H1 (cell line): ENCODE results near the gene PHLDB3.

Source experiments
- BACH1 ChIP-seq: IDR thresholded peaks from 2 replicates; pipeline ENCODE4 v1.6.1; 2012; ENCODE audit warnings: low read length, improper control_type of control experiment
- EP300 ChIP-seq, 2 experiments: IDR thresholded peaks; 1 replicate in 1 of 2; 2 replicates in 1 of 2; pipeline ENCODE4 v1.6.1; 2011 to 2012; ENCODE audit warnings: low read depth in 2 of 2, low read length in 2 of 2, mild to moderate bottlenecking in 2 of 2, borderline replicate concordance in 1 of 2, inconsistent platforms in 1 of 2, moderate library complexity in 1 of 2
- JUN ChIP-seq: IDR thresholded peaks from 2 replicates; pipeline ENCODE4 v1.6.1; 2011; ENCODE audit warnings: low read depth, mild to moderate bottlenecking, improper control_type of control experiment, low read length
- POLR2A ChIP-seq, 2 experiments: IDR thresholded peaks; 1 replicate in 1 of 2; 2 replicates in 1 of 2; pipeline ENCODE4 v1.6.1; 2011; ENCODE audit warnings: low read depth in 2 of 2, low read length in 2 of 2, mild to moderate bottlenecking in 2 of 2; ENCODE audit errors: control extremely low read depth in 1 of 2
- POLR2AphosphoS5 ChIP-seq: IDR thresholded peaks from 2 replicates; pipeline ENCODE4 v1.6.1; 2011; ENCODE audit warnings: low read depth, low read length
- TAF7 ChIP-seq: optimal IDR thresholded peaks from 2 replicates; pipeline ENCODE3; 2011; ENCODE audit warnings: low read depth, mild to moderate bottlenecking, inconsistent platforms, low read length, moderate library complexity, borderline replicate concordance
- USF2 ChIP-seq: IDR thresholded peaks from 2 replicates; pipeline ENCODE4 v1.6.1; 2011; ENCODE audit warnings: low read length, improper control_type of control experiment
- YY1 ChIP-seq: IDR thresholded peaks from 2 replicates; pipeline ENCODE4 v1.6.1; 2011; ENCODE audit warnings: low read depth, mild to moderate bottlenecking, low read length

DNA sequence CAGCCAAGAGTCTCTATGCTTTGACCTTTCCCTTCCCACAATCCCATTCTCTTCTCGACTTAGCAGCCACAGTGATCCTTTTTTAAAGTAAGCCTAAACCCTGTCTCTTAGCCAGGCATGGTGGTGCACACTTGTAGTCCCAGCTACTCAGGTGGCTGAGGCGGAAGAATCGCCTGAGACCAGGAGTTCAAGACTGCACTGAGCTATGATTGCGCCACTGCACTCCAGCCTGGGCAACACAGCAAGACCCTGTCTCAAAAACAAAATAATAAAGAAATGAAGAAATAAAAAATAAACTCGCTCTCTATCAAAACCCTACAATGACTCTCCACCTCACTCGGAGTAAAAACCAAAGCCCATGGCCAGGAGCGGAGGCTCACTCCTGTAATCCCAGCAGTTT, 75.2 kb downstream of the PHLDB3 start:
- TF ChIP-seq BACH1 (no peak), YY1 (no peak), JUN (no peak), EP300 (IDR thresholded peaks at IDR 0.05; ENCODE audit: borderline replicate concordance in 1 of 2, low read depth in 2 of 2, low read length in 2 of 2) (no peak), USF2 (no peak), TAF7 (no peak), POLR2A (IDR thresholded peaks at IDR 0.05; ENCODE audit: control extremely low read depth in 1 of 2, low read depth in 2 of 2, low read length in 2 of 2) (no peak), POLR2AphosphoS5 (no peak)
